ACC112 (cell line): ENCODE results near the gene RBX1.

Experiments used
- H2AFZ ChIP-seq: fragments of 200-600 bp; sonication (generic); one replicate; pipeline ENCODE4 v1.6.0; 2017; ENCODE audit warnings: antibody characterized with exemption, low read length; ENCODE audit not compliant: unreplicated experiment
- H3K27ac ChIP-seq: fragments of 200-600 bp; sonication (generic); 2 replicates; pipeline ENCODE4 v1.5.1; 2014; ENCODE audit warnings: low read depth, mild to moderate bottlenecking, antibody characterized with exemption, low read length, moderate library complexity
- H3K27me3 ChIP-seq: fragments of 200-600 bp; sonication (generic); 2 replicates; pipeline ENCODE4 v1.6.1; 2014; ENCODE audit warnings: mild to moderate bottlenecking, antibody characterized with exemption, low read length, moderate library complexity, mixed read lengths; ENCODE audit not compliant: insufficient read depth
- H3K36me3 ChIP-seq: fragments of 200-600 bp; sonication (generic); 2 replicates; pipeline ENCODE4 v1.6.1; 2016; ENCODE audit warnings: mild to moderate bottlenecking, antibody characterized with exemption, low read length, moderate library complexity, mixed read lengths; ENCODE audit not compliant: insufficient read depth
- H3K4me1 ChIP-seq: fragments of 200-600 bp; sonication (generic); one replicate; pipeline ENCODE4 v1.6.1; 2016; ENCODE audit warnings: low read length, mixed read lengths; ENCODE audit not compliant: insufficient read depth, unreplicated experiment, control insufficient read depth
- H3K4me3 ChIP-seq: fragments of 200-600 bp; sonication (generic); 2 replicates; pipeline ENCODE4 v1.5.1; 2014; ENCODE audit warnings: mild to moderate bottlenecking, low read depth, low read length
- H3K79me2 ChIP-seq: fragments of 200-600 bp; sonication (generic); one replicate; pipeline ENCODE4 v1.6.0; 2016; ENCODE audit warnings: low read length; ENCODE audit not compliant: control insufficient read depth, unreplicated experiment, insufficient read depth

RBX1 gene

GRCh38 chr22:40967111-40967760 lies 16.1 kb downstream of the RBX1 start:
- Histone ChIP-seq H3K27ac (no peak overlapping the region), H3K4me1 (no peaks in the 10 kb centered on the region), H2AFZ (no peak overlapping the region), H3K79me2 (peaks cover 2% of the 10 kb centered on the region), H3K27me3 (no peaks in the 10 kb centered on the region), H3K4me3 (no peak overlapping the region), H3K36me3 (peaks cover 6% of the 10 kb centered on the region; the same call in 1 of the 2 replicates)

DNA sequence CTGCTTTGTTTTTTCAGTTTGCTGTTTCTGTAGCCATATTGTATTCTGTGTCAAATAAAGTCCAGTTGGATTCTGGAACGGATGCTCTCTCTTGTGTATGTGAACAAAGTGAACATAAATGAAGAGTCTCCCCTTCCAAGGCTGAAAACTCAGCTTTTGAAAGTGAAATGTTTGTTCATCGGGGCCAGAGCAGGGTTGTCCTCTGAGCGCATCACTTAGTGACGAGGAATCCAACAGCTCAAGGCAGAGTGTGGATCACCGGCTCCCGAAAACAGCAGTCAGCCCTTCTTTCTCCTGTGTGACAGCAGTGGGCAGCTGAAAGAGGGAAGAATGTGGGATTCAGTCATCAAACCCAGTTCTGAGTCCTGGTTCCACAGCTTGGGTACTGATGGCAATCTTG lies 21.4 kb downstream of the RBX1 start:
- Histone ChIP-seq H3K27ac (no peak overlapping the region), H3K4me3 (no peak overlapping the region), H3K79me2 (no peaks in the 10 kb centered on the region), H2AFZ (no peak overlapping the region), H3K27me3 (no peaks in the 10 kb centered on the region), H3K36me3 (no peaks in the 10 kb centered on the region), H3K4me1 (no peaks in the 10 kb centered on the region)

DNA sequence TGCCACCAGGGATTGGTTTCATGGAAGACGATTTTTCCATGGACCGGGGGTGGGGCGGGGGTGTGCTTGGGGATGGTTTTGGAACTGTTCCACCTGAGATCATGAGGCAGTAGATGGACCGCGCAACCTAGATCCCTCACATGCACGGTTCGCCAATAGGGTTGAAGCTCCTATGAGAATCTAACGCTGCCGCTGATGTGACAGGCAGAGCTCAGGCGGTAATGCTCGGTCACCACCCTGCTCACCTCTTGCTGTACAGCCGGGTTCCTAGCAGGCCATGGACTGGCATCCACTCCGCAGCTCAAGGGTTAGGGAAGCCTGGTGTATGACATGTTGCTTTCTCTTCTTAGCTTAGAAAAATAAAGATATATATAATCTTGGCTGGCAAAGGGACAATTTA lies 22.0 kb downstream of the RBX1 start:
- Histone ChIP-seq H3K27ac (no peak overlapping the region), H3K4me3 (no peak overlapping the region), H3K79me2 (no peaks in the 10 kb centered on the region), H2AFZ (no peak overlapping the region), H3K4me1 (no peaks in the 10 kb centered on the region), H3K27me3 (no peaks in the 10 kb centered on the region), H3K36me3 (no peaks in the 10 kb centered on the region)

DNA sequence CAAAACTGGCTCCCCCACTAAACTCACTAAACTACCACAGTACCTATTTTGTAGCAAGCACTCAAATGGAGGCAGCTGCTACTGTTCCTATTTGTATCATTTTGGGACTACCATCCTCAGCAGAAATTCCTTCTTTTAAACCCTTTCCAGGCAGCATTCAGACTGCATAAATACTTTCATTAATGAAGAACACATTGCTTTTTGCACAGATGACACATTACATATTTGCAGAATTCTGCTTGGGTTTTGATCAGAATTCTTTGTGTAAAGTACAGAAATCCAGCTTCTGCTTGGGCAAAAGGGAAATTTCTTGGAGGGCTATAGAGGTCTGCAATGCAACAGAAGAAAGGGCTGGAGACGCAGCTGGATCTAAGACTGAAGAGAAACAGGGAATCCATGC lies 24.2 kb downstream of the RBX1 start:
- Histone ChIP-seq H2AFZ (no peak overlapping the region), H3K27ac (no peak overlapping the region), H3K4me3 (no peak overlapping the region), H3K27me3 (no peaks in the 10 kb centered on the region), H3K79me2 (no peaks in the 10 kb centered on the region), H3K36me3 (no peaks in the 10 kb centered on the region), H3K4me1 (no peaks in the 10 kb centered on the region)

DNA sequence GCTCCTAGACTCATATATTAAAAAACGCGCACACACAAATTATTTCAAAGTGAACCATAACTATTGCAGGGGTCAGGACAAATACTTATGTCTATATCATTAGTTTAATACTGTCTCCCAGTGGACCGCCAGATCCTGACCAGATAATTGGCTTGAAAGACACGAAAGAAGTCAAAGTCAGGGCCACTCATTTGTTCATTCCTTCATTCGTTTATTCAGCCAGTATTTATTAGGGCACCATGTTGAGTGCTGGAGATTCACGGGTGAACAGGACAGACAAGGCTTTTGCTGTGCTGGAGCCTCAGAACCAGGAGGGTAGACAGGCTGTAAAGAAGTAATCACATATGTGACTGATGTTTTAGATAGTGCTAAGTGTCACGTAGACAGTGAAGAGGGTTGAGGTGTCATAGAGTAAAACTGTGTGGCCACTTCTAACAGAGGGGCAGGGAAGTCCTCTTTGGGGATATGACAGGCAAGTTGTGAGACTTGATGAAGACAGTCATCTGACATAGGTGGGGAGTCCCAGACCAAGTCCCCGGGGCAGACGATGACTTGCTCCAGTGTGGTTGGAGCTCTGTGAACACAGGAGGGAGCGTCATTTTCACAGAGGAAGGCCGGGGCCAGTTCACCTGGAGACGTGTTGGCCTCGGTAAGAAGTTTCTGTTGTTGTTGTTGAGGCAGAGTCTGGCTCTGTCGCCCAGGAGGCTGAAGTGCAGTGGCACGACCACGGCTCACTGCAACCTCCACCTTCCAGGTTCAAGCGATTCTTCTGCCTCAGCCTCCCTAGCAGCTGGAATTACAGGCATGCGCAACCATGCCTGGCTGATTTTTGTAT lies 25.9 kb downstream of the RBX1 start:
- Histone ChIP-seq H3K79me2 (no peaks in the 10 kb centered on the region), H3K27ac (no peak overlapping the region), H3K27me3 (no peaks in the 10 kb centered on the region), H3K4me1 (no peaks in the 10 kb centered on the region), H3K36me3 (no peaks in the 10 kb centered on the region), H3K4me3 (no peak overlapping the region), H2AFZ (no peak overlapping the region)

DNA sequence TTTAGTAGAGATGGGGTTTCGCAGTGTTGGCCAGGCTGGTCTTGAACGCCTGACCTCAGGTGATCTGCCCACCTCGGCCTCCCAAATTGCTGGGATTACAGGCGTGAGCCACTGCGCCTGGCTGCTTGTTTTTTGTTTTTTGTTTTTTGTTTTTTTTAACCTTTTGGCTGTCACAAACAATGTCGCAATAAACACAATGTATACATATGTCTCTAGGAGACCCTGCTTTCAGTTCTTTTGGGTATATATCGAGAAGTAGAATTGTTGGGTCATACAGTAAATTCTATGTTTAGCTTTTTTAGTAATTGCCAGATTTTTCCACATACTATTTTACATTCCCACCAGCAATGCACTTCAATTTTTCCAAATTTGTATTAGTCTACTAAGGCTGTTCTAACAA lies 28.0 kb downstream of the RBX1 start:
- no peak overlapping the region for H2AFZ ChIP-seq
- H3K27me3 ChIP-seq: no peaks in the 10 kb centered on the region
- H3K79me2 ChIP-seq: no peaks in the 10 kb centered on the region
- H3K4me3 ChIP-seq: no peak overlapping the region
- H3K27ac ChIP-seq: no peak overlapping the region
- no peaks in the 10 kb centered on the region for H3K36me3 ChIP-seq
- H3K4me1 ChIP-seq: no peaks in the 10 kb centered on the region

DNA sequence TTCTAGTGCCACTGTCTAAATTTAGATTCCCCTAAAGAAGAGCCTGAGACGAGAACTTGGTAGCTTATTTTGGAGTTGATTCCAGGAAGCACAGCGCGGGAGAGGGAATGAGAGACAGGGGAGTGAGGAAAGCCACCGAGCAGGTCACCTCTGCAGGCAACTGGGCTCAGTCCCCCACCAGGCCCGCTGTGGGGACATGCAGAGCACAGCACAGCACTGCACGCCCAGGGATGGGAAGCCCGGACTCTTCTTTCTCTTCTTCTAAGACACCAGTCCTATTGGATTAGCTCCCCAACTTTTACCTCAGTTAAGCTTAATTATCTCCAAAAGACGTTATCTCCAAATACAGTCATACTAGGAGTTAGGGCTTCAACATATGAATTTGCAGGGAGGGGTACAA lies 28.7 kb downstream of the RBX1 start:
- Histone ChIP-seq H3K4me3 (no peak overlapping the region), H3K27me3 (no peaks in the 10 kb centered on the region), H3K4me1 (no peaks in the 10 kb centered on the region), H3K79me2 (no peaks in the 10 kb centered on the region), H3K36me3 (no peaks in the 10 kb centered on the region), H3K27ac (no peak overlapping the region), H2AFZ (no peak overlapping the region)

GRCh38 chr22:40982482-40983385 lies 31.6 kb downstream of the RBX1 start:
- Histone ChIP-seq H3K79me2 (no peaks in the 10 kb centered on the region), H3K4me3 (no peak overlapping the region), H3K36me3 (no peaks in the 10 kb centered on the region), H2AFZ (no peak overlapping the region), H3K4me1 (no peaks in the 10 kb centered on the region), H3K27me3 (no peaks in the 10 kb centered on the region), H3K27ac (no peak overlapping the region)

- peaks cover 7% of the 10 kb centered on the region; the same call in 1 of the 2 replicates for H3K27me3 ChIP-seq
- no peak overlapping the region for H3K27ac ChIP-seq
- no peaks in the 10 kb centered on the region for H3K36me3 ChIP-seq
- no peaks in the 10 kb centered on the region for H3K79me2 ChIP-seq
- no peaks in the 10 kb centered on the region for H3K4me1 ChIP-seq
- no peak overlapping the region for H2AFZ ChIP-seq
- H3K4me3 ChIP-seq: no peak overlapping the region
Observed at GRCh38 chr22:40991298-40991697, 40.1 kb downstream of the RBX1 start.

GRCh38 chr22:40995821-40996220 lies 44.6 kb downstream of the RBX1 start:
- Histone ChIP-seq H3K36me3 (no peaks in the 10 kb centered on the region), H3K4me3 (no peak overlapping the region), H2AFZ (no peak overlapping the region), H3K27me3 (peaks cover 7% of the 10 kb centered on the region; the same call in 1 of the 2 replicates), H3K4me1 (no peaks in the 10 kb centered on the region), H3K27ac (no peak overlapping the region), H3K79me2 (no peaks in the 10 kb centered on the region)
